GM19372 (cell line): ENCODE results near the gene KIRREL1.

Experiments used
- ATAC-seq: cut with Tn5 transposase; IDR thresholded peaks from one replicate; pipeline ENCODE4 v1.9.1; 2021; ENCODE audit warnings: mild to moderate bottlenecking, low read depth, moderate library complexity; ENCODE audit not compliant: unreplicated experiment

KIRREL1 gene

DNA sequence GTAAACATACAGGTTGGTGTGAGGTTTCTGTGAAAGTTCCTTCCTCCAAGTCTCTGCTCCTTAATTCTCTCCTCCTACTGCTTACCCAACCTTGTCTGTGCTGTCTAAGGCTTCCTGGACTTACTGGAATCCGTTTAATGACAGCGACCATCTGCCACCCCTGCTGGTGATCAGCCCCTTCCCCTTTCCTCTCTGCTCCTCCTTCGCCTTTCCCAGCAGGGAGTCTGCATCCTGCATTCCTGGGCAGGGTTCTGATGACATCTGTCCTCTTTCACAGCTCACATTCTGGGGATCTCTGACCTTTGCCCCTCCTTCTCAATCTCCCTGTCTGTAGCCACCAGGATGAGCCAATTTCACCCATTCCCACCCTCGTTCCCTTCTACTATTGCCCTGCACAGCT, 66.5 kb downstream of the KIRREL1 start:
- ATAC-seq: no peak

DNA sequence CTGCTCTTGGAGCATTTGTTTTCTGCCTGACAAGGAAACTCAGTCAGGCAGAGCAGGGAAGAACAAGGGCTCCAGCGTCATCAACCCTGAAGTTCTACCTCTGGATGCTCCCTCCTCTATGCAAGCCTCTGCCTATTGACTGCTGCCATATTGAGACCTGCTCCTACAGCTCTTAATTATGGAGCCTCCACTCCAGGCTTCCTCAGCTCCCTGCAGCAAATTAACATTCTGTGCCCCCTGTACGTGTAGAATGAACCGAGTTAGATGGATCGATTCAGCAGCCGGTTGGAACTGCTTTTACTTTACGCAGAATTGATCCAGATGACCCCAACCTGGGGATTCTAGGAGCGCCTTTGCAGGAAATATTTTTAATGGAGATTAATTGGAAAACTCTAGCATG, 68.7 kb downstream of the KIRREL1 start:
- ATAC-seq: no peak

- no peak for ATAC-seq
Measured at GRCh38 chr1:158067662-158068061, 74.2 kb downstream of the KIRREL1 start.

GRCh38 chr1:158068918-158069317, 75.5 kb downstream of the KIRREL1 start:
- ATAC-seq: no peak

GRCh38 chr1:158071138-158071537, 77.7 kb downstream of the KIRREL1 start:
- no peak for ATAC-seq

- no peak for ATAC-seq
Measured at GRCh38 chr1:158075078-158075477, 81.6 kb downstream of the KIRREL1 start.

DNA sequence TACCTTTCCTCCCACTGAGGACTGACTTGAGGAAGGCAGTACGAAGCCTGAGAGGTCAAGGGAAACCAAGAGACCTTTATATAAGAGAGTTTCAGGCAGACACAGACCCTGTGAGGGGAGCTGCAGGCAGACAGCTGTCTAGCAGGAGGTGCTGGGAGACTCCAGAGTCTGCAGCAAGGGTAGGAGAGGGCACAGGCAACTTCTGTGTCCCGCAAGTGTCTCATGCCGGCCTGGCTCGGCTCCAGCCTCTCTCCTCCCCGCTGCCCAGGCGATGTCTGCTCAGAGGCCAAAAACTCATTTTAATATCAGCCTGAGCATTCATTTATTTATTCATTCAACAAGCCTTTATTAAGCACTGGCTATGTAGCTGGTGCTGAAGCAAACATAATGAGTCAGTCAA, 83.0 kb downstream of the KIRREL1 start:
- ATAC-seq: no peak

- ATAC-seq: no peak
Measured at GRCh38 chr1:158077411-158078256, 84.2 kb downstream of the KIRREL1 start.

DNA sequence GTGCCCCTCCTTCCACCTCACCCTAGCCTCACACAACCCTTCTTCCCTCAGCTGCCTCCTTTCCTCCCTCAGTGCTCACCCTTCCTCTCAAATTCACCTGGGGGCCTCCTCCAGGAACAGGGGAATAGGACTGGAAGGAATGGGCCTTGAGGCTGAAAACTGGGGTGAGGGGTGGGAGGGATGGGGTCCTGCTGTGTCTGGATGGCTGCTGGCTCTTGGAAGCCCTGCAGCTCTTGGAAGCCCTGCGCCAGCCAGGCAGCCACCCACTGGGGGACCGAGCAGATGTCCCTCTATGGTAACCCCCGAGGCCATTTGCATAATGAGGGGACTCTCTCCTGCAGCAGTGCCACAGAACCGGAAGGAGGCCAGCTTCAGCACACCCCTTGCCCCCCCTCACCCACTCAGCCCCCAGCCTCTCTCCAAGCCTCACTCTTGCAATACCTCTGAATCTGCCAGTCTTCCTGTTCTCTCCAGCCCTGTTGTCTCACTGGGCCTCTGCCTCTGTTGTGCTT, 85.2 kb downstream of the KIRREL1 start:
- ATAC-seq: no peak

DNA sequence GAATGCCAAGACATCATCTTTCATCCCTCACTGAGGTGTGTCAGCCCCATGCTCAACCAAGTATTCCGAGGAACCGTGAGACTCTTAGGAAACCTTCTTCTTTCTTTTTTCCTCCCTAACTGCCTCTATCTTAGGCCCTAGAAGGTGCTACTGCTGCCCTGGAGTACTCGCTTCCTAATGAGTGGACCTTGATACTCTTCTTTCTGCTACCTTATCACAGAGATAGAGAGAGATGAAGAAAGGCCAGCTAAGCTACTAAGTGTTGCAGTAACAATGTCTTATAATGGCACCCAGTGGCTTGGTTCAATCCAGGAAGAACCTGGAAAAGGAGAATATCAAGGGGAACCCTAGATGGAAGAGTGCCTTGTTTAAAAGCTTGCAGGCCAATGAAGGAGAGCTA, 86.6 kb downstream of the KIRREL1 start:
- ATAC-seq: no peak

GRCh38 chr1:158084336-158084735, 90.9 kb downstream of the KIRREL1 start:
- ATAC-seq: no peak

DNA sequence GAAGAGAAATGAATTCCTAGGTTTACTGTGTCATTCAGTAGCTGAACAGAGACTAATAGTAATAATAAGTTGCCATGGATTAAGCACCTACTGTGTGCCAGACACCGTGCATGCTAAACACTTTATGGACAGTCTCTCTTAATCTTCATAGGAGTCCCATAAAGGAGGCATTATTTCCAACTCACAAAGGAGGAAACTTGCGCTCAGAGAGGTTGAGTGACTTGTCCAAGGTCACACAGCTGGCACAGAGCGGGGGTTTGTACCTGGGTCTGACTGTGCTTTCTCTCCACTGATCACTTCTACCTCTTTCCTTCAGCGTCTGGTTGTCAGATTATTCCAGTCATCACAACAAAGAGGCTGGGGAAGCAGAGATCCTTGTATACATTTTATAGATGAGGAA, 91.3 kb downstream of the KIRREL1 start:
- no peak for ATAC-seq

DNA sequence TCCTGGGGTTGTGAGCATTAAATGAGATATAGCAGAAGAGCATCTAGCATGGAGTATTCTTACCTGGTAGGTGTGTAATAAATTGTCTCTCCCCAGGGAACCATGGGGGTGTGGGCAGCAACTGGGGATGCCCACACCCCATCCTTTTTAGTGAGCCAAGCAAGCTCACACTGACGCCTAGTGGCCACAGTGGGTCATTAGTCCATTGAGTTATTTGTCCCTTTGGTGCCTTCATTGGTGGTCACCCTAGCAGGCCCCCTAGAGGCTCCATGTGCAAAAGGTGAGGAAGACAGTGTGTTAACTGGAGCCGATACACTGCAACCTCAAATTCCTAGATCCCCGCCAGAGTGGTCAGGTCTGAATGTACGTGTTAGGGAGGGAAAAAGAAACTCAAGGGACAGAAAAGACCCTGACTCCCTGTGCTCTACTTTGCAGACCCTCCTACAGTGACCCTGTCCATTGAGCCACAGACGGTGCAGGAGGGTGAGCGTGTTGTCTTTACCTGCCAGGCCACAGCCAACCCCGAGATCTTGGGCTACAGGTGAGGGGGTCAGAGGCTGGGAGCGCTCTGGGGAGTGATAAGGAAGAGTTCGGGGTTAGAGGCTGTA, 94.0 kb downstream of the KIRREL1 start:
- ATAC-seq: no peak

GRCh38 chr1:158089476-158089875, 96.0 kb downstream of the KIRREL1 start:
- no peak for ATAC-seq

DNA sequence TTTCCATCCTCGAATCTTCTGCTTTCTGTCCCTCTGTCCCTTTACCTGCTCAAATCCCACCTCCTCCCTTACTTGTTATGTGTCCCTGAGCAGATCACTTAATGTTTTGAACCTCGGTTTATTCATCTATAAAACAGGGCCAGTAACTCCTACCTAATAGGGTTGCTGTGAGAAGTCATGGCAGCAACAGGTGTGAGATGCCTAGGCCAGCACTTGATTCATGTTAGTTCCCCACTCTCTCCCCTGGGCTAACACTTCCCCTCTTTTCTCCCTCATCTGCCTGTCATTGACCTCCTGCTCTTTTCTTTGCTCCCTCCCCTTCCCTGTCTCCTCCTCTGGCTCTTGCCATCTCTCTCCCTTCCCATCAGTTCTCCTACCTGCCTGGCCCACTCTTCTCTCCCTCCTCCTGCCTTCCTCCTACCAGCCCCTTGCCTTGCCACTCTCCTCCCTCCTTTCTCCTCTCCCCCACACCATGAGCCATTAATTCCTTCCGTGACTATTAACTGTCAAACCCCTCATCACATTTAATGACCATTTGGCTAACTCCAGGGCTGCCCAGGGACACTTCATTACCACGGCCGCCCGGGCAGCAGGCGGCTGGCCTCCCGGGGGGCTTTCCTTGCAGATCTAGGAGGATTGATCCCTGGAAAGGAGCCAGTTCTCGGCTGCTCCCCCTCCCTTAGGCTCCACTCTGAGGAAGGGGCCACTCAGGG, 96.6 kb downstream of the KIRREL1 start:
- no peak for ATAC-seq

DNA sequence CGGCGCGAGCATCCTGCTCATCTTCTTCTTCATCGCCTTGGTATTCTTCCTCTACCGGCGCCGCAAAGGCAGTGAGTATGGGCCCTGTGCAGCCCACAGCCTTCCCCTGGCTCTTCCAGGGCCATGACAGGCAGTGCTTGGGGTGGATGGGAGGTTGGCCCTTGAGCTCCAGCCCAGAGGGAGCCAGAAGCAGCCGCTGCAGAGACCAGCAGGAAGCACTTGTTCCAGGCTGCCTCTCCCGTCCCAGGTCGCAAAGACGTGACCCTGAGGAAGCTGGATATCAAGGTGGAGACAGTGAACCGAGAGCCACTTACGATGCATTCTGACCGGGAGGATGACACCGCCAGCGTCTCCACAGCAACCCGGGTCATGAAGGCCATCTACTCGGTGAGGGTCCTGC, 99.9 kb downstream of the KIRREL1 start:
- no peak for ATAC-seq

DNA sequence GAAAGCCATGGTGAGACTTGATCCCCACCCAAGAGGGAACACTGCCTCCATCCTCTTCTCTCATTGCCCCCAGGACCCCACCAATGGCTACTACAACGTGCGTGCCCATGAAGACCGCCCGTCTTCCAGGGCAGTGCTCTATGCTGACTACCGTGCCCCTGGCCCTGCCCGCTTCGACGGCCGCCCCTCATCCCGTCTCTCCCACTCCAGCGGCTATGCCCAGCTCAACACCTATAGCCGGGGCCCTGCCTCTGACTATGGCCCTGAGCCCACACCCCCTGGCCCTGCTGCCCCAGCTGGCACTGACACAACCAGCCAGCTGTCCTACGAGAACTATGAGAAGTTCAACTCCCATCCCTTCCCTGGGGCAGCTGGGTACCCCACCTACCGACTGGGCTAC, 101.1 kb downstream of the KIRREL1 start:
- no peak for ATAC-seq

DNA sequence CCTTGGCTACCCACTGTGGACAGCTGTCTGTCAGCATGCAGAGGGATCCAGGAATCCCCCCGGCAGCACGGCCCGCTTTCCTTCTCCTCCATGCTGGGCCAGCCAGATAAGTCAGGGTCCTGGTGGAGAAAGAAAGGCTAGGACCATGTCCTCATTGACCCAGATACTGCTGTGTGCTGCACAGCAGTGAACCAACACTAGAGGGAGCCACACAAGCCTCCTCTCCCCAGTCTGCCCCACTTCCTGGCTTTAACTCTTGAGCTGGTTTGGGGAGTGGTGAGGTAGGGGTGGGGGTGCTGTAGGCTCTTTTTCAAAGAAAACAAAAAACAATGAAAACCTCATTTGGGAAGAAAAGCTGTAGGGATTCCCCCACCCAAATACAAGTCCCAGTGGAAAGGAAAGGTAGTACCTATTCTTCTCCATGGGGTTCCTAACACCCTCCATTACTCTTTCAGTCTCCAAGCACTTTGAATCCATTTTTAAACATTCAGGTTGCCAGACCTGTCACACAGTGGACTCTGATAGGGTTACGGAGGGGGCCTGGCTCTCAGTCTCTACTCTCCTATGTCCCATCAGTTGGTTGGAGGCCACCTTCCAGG, 102.4 kb downstream of the KIRREL1 start:
- ATAC-seq: no peak

GRCh38 chr1:158098256-158098655, 104.8 kb downstream of the KIRREL1 start:
- no peak for ATAC-seq

- ATAC-seq: no peak
Measured at GRCh38 chr1:158099185-158099584, 105.7 kb downstream of the KIRREL1 start.

- ATAC-seq: no peak
Measured at GRCh38 chr1:158100498-158100897, 107.1 kb downstream of the KIRREL1 start.
